Liver (tissue), 3 donors: Measurements from ENCODE around the gene PPL.

Experiments
- NR2F2 ChIP-seq: IDR thresholded peaks from 2 replicates; pipeline ENCODE4 v1.6.1; 2016; ENCODE audit warnings: antibody characterized with exemption
- RAD21 ChIP-seq, 2 donors: IDR thresholded peaks; 2 replicates each; pipeline ENCODE4 v1.6.1; 2016; ENCODE audit warnings: antibody characterized with exemption in 2 of 2, mild to moderate bottlenecking in 2 of 2
- RXRA ChIP-seq, 2 donors: IDR thresholded peaks; 2 replicates each; pipeline ENCODE4 v1.6.1; 2017 to 2018; ENCODE audit warnings: antibody characterized with exemption in 2 of 2, mild to moderate bottlenecking in 1 of 2
- TAF1 ChIP-seq: conservative IDR thresholded peaks from 2 replicates; pipeline ENCODE4 v1.6.1; 2016; ENCODE audit warnings: antibody characterized with exemption, mild to moderate bottlenecking
- YY1 ChIP-seq: IDR thresholded peaks from 2 replicates; pipeline ENCODE4 v1.6.1; 2016; ENCODE audit warnings: antibody characterized with exemption, mild to moderate bottlenecking
- TF ChIP-seq, protein P1 (sequence below): fragments of 150-350 bp; IDR thresholded peaks from 2 replicates; pipeline ENCODE4 v1.5.1; 2017; ENCODE audit warnings: improper control_type of control experiment, low read depth, low read length; ENCODE audit not compliant: missing input control
- donor health status: healthy.
- donor health status: healthy.

DNA sequence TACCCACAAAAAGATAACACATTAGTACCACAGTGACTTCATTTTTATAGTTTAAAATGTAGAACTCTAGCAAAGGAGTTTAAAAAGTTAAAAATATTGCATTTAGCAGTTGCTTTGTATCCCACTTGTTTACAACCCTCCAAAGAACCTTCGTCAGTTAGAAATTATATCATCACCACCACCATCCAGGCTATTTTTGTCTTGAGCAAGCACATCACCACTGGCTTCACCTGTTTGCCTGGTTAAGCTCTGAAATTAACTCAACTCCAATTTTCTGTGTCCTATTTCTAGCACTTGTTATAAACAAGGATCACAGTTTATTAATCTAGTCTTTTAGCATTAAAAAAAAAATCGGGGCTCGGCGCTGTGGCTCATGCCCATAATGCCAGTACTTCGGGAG is 96.0 kb downstream of the PPL start:
- TF ChIP-seq YY1 (no peak), TAF1 (no peak), RXRA (IDR thresholded peaks at IDR 0.05) (no peak), NR2F2 (no peak), RAD21 (IDR thresholded peaks at IDR 0.05) (no peak)
- TF ChIP-seq, protein P1, sequence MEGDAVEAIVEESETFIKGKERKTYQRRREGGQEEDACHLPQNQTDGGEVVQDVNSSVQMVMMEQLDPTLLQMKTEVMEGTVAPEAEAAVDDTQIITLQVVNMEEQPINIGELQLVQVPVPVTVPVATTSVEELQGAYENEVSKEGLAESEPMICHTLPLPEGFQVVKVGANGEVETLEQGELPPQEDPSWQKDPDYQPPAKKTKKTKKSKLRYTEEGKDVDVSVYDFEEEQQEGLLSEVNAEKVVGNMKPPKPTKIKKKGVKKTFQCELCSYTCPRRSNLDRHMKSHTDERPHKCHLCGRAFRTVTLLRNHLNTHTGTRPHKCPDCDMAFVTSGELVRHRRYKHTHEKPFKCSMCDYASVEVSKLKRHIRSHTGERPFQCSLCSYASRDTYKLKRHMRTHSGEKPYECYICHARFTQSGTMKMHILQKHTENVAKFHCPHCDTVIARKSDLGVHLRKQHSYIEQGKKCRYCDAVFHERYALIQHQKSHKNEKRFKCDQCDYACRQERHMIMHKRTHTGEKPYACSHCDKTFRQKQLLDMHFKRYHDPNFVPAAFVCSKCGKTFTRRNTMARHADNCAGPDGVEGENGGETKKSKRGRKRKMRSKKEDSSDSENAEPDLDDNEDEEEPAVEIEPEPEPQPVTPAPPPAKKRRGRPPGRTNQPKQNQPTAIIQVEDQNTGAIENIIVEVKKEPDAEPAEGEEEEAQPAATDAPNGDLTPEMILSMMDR = no peak
